ENCODE measurements around the gene JUNB.

- TF ChIP-seq CTCF (IDR thresholded peaks at IDR 0.05), result no peak
- no peak for TF ChIP-seq POLR2A (IDR thresholded peaks at IDR 0.05)
Observed at GRCh38 chr19:12794196-12794941, 3.1 kb downstream of the JUNB start.

All from heart left ventricle (tissue), 13 donors.